ENCODE measurements around the gene CREB3L2.
"Not testable (repeated sequence)": the region's sequence is repeated elsewhere in the genome, so short reads cannot be mapped to it uniquely, and the experiment has no call there.

CREB3L2 gene, protein sequence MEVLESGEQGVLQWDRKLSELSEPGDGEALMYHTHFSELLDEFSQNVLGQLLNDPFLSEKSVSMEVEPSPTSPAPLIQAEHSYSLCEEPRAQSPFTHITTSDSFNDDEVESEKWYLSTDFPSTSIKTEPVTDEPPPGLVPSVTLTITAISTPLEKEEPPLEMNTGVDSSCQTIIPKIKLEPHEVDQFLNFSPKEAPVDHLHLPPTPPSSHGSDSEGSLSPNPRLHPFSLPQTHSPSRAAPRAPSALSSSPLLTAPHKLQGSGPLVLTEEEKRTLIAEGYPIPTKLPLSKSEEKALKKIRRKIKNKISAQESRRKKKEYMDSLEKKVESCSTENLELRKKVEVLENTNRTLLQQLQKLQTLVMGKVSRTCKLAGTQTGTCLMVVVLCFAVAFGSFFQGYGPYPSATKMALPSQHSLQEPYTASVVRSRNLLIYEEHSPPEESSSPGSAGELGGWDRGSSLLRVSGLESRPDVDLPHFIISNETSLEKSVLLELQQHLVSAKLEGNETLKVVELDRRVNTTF

DNA sequence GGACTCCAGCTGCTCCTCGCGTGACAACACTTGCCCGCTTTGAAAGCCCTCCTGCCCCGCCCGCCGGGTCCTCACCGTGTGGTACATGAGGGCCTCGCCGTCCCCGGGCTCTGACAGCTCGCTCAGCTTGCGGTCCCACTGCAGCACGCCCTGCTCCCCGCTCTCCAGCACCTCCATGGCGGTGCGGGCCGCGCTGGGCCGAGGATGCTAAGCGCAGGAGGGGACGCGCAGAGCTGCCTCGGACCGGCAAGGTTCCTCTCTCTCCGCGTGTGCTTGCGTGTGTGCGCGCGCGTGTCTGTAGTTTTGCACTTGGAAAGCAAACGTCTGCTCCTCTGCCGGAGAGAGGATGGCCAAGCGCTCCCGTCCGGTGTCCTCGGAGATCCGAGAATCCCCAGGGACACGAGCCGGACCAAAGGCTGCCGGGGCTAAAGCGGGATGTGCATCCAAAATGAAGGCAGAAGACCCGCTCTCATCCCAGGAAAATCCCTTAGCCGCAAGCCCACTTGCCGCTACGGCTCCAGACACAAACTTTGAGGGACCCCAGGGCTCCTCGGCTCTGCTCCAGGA, at the start of gene CREB3L2:
Gene CREB3L2, minus strand, starts transcription at position 558 of the 567 bp plus-strand sequence. Its CDS starts 381 bp downstream, at position 177.
- DNase-seq (ENCODE audit: low spot score) = no peak

GRCh38 chr7:138049505-138050116, 47.7 kb upstream of the CREB3L2 start:
- DNase-seq (ENCODE audit: low spot score) = no peak

DNA sequence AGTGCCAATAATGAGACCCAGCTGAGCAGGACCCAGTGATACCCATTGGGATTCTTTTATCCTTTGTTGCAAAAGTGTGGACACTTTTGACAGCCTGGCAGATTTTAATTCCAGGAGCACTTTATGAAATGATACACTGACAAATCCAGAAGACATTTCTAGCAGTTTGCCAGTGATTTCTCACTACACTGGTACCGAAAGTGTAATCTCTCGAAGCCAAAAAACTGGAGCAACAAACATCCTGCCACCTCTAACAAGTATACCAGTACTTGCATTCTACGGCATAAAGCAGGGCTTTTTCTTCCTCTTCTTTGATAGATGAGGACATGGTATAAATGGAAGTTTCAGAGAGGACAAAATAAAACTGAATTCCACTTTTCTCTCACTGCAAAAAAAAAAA, 46.0 kb upstream of the CREB3L2 start:
- DNase-seq (ENCODE audit: low spot score) = no peak

GRCh38 chr7:138044897-138045296, 43.0 kb upstream of the CREB3L2 start:
- no peak for DNase-seq (ENCODE audit: low spot score)

DNA sequence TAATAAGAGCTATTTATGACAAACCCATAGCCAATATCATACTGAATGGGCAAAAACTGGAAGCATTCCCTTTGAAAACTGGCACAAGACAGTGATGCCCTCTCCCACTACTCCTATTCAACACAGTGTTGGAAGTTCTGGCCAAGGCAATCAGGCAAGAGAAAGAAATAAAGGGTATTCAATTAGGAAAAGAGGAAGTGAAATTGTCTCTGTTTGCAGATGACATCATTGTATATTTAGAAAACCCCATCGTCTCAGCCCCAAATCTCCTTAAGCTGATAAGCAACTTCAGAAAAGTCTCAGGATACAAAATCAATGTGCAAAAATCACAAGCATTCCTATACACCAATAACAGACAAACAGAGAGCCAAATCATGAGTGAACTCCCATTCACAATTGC, 38.2 kb upstream of the CREB3L2 start:
- not testable (repeated sequence) for DNase-seq (ENCODE audit: low spot score)

DNA sequence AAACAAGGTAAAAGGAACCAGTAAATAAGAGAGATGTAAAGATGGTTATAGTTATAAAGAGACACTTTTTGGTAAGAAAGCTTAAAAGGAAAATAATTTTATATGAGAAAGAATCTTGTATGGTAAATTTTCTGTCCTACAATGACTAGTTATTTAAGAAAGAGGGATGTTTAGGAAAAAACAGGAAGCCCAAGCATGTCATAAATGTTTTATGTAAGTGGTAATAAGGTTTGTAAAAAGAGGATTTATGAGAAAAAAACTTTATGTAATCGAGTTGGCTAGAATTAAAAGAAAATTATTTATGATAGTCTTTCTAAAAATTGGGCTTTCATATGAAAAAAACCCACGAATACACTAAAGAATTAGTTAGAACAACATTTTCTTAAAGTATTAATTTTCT, 34.2 kb upstream of the CREB3L2 start:
- DNase-seq (ENCODE audit: low spot score) = no peak

GRCh38 chr7:138033241-138033640, 31.4 kb upstream of the CREB3L2 start:
- DNase-seq (ENCODE audit: low spot score) = no peak

- DNase-seq (ENCODE audit: low spot score) = no peak
Observed at GRCh38 chr7:138032770-138033169, 30.9 kb upstream of the CREB3L2 start.

DNA sequence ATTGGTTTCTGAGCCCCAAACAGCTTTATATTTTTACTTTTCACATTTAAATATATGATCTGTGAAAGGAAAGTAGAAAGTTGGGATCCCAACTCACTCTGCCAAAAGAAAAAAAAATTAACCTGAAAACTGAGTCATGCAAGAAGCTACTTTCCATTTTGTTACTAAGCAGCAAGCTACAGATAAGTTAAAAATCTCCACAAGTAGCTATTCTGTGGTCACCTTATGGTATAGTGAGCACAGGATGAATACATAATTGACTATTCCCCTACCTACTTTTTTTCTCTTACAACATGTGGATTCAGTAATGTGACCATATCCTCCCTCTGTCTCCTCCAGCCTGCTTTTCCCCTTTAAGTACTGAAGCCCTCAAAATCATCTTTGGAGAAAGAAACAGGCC, 30.3 kb upstream of the CREB3L2 start:
- DNase-seq (ENCODE audit: low spot score) = no peak

GRCh38 chr7:138030679-138031351, 28.9 kb upstream of the CREB3L2 start:
- DNase-seq (ENCODE audit: low spot score) = no peak

DNA sequence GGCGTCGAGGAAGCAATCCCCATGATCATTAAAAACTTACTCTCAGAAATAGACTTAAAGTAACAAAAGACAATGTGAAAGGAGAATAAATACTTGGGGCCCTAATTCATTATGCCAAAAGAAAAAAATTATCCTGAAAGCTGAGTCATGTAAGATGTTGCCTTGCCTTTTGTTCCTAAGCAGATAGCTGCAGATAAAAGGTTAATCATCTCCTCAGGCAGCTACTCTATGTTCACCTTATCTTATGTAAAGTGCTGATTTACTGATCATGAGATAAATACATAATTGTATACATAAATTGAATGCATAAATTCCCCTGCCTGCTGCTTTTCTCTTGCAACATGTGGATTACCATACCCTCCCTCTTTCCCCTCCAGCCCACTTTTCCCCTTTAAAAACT, 28.1 kb upstream of the CREB3L2 start:
- DNase-seq (ENCODE audit: low spot score) = no peak

- no peak for DNase-seq (ENCODE audit: low spot score)
Observed at GRCh38 chr7:138029126-138029525, 27.2 kb upstream of the CREB3L2 start.

- DNase-seq (ENCODE audit: low spot score) = no peak
Observed at GRCh38 chr7:138027100-138027499, 25.2 kb upstream of the CREB3L2 start.

- no peak for DNase-seq (ENCODE audit: low spot score)
Observed at GRCh38 chr7:138025215-138026186, 23.6 kb upstream of the CREB3L2 start.

DNA sequence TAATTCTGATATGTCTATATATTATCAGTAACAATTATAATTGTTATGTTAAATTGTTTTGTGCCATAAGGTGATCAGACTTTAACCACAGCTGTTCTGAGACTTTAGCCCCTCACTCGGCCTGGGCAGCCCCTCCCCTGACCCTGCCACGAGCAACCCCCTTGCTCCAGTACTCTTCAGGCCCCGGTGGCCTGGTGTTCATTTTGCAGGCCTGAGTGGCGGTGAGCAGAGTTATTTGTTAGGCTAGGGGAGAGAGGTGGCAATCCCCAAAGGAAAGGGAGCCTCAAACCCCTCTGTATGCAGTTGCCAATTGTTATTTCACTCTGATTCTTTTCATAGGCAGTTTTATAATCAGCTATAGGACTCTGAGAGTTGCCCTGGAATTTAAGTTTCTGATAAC, 22.9 kb upstream of the CREB3L2 start:
- DNase-seq (ENCODE audit: low spot score) = no peak

GRCh38 chr7:138024343-138024691, 22.4 kb upstream of the CREB3L2 start:
- no peak for DNase-seq (ENCODE audit: low spot score)

- DNase-seq (ENCODE audit: low spot score) = no peak
Observed at GRCh38 chr7:138023618-138024342, 21.9 kb upstream of the CREB3L2 start.

DNA sequence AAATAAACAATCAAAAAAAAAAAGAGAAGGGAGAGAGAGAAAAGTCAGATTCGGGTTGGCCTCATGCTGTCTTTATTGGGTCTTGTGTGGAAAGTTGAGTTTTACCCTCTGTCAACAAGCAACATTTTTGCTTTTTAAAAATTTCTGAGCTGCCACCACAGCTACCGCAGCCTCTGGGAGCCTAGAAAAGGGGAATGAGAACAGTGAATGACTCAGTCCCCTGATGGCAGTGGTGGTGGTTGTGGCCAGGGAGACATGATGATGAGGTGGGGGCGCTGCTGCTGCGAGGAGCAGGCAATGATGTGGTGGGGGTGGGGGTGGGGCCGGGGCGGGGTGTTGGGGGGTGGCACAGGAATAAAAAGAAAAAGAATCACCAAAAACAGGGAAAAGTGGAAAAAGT, 20.0 kb upstream of the CREB3L2 start:
- DNase-seq (ENCODE audit: low spot score) = no peak

DNA sequence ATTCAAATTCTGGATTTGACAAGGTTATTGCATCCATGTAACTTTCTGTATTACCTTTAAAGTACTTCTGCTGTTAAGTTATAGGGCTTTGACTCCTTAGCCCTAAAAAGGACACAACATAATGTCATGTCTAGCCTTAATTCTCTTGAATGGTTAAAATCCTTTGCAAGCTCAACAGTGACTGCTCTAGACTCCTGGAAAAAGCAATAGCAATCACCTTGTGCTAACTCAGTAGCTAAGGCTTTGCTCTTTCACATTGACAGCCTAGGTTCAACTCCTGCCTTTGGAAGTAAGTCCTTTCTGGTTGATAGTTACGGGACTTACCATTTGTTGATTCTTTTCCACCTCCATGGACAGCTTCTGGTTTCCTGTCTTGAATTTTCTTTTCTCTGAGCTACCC, 16.1 kb upstream of the CREB3L2 start:
- no peak for DNase-seq (ENCODE audit: low spot score)

GRCh38 chr7:138015096-138015495, 13.2 kb upstream of the CREB3L2 start:
- DNase-seq (ENCODE audit: low spot score) = no peak

GRCh38 chr7:138014686-138015085, 12.8 kb upstream of the CREB3L2 start:
- no peak for DNase-seq (ENCODE audit: low spot score)
